T-helper 17 cell (primary cell): ENCODE data around the gene CDK16. TPM values are rescaled to one million over a fixed set of nuclear protein-coding genes. Genes with fewer than 3 reads are reported as not detected.

Source experiments
- total RNA-seq, 4 donors: library from RNA in 2 of 4; stranded (reverse) in 2 of 4; gene quantifications; one replicate each; pipeline ENCODE4 v1.2.3 and lab custom pipeline; 2022 to 2026

CDK16 gene
- total RNA-seq, 2 donors from 2014 or later: 123 to 145 TPM

Other genes starting within 250 kb of the CDK16 start
- not detected for gene RGN, start 140.2 kb upstream of the CDK16 start, total RNA-seq
- 10 to 100 TPM; 55.4 to 55.6 TPM for gene NDUFB11, start 74.0 kb upstream of the CDK16 start, total RNA-seq
- 10 to 100 TPM; 33.0 to 36.5 TPM for gene RBM10, start 73.5 kb upstream of the CDK16 start, total RNA-seq
- gene UBA1, start 24.9 kb upstream of the CDK16 start, total RNA-seq: 100 to 1,000 TPM; 109 to 112 TPM
- gene USP11, start 14.3 kb downstream of the CDK16 start, total RNA-seq: 10 to 100 TPM; 42.0 to 42.9 TPM
- under 1 TPM; 0.47 to 0.55 TPM for gene ZNF157, start 151.9 kb downstream of the CDK16 start, total RNA-seq